Measurements from ENCODE around the gene TMEM19.
"Not testable (repeated sequence)": the region's sequence is repeated elsewhere in the genome, so short reads cannot be mapped to it uniquely, and the experiment has no call there.

TMEM19 gene

GRCh38 chr12:71685312-71685906, 473 bp upstream of the TMEM19 start:
- Histone ChIP-seq H3K4me3 (ENCODE audit: insufficient read depth, low read length, poor library complexity, severe bottlenecking) (peak overlapping the region; percentile 62), H3K9me2 (replicated peaks; ENCODE audit: insufficient read depth, low read length) (no peaks in the 10 kb centered on the region), H3K27me3 (ENCODE audit: low read length) (no peaks in the 10 kb centered on the region), H3F3A (ENCODE audit: insufficient read depth) (peaks cover 44% of the 10 kb centered on the region), H4K20me1 (ENCODE audit: low read depth, low read length) (no peaks in the 10 kb centered on the region), H3K79me2 (ENCODE audit: insufficient read depth, low read length) (peaks cover 31% of the 10 kb centered on the region; the same call in 1 of the 2 replicates), H3K27ac (ENCODE audit: low read depth, low read length) (peak overlapping the region; percentile 92), H3K9me3 (ENCODE audit: insufficient read depth, low read length) (no peaks in the 10 kb centered on the region), H2AFZ (ENCODE audit: low read depth, low read length, severe bottlenecking) (peak overlapping the region; percentile 61), H3K4me2 (ENCODE audit: low read depth, low read length, poor library complexity, severe bottlenecking) (peak overlapping the region; percentile 90), H3K9ac (ENCODE audit: low read length) (peak overlapping the region; percentile 67), H3K36me3 (ENCODE audit: low read length) (no peaks in the 10 kb centered on the region)
- TF ChIP-seq EZH2phosphoT487 (conservative IDR thresholded peaks at IDR 0.05; ENCODE audit: low read length) (no peak), CTCF (IDR thresholded peaks at IDR 0.05; ENCODE audit: insufficient read depth, low read length, poor library complexity, severe bottlenecking) (no peak)

DNA sequence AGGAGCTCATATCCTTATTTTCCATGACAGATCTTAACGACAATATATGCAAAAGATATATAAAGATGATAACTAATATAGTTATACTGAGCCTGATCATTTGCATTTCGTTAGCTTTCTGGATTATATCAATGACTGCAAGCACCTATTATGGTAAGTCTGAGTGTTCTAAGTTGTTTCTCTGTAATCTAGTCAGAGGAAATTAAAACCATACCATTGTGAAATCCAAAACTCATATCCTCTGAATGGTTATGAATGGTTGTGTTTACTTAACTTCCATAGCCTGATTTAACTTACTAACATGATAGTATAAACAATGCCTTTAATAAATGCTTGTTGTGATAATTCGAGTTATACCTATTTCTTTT, 760 bp downstream of the TMEM19 start:
- Histone ChIP-seq H3K4me2 (ENCODE audit: low read depth, low read length, poor library complexity, severe bottlenecking) (peak overlapping the region; percentile 90), H3K9me2 (replicated peaks; ENCODE audit: insufficient read depth, low read length) (no peaks in the 10 kb centered on the region), H3F3A (ENCODE audit: insufficient read depth) (peaks cover 51% of the 10 kb centered on the region), H3K36me3 (ENCODE audit: low read length) (no peaks in the 10 kb centered on the region), H3K79me2 (ENCODE audit: insufficient read depth, low read length) (peaks cover 33% of the 10 kb centered on the region; the same call in 1 of the 2 replicates), H3K9ac (ENCODE audit: low read length) (peak overlapping the region; percentile 67), H3K27ac (ENCODE audit: low read depth, low read length) (peak overlapping the region; percentile 92), H3K27me3 (ENCODE audit: low read length) (no peaks in the 10 kb centered on the region), H3K9me3 (ENCODE audit: insufficient read depth, low read length) (no peaks in the 10 kb centered on the region), H2AFZ (ENCODE audit: low read depth, low read length, severe bottlenecking) (peak overlapping the region; percentile 61), H4K20me1 (ENCODE audit: low read depth, low read length) (no peaks in the 10 kb centered on the region), H3K4me3 (ENCODE audit: insufficient read depth, low read length, poor library complexity, severe bottlenecking) (peak overlapping the region; percentile 62)
- TF ChIP-seq EZH2phosphoT487 (conservative IDR thresholded peaks at IDR 0.05; ENCODE audit: low read length): no peak
- no peak for TF ChIP-seq CTCF (IDR thresholded peaks at IDR 0.05; ENCODE audit: insufficient read depth, low read length, poor library complexity, severe bottlenecking)

DNA sequence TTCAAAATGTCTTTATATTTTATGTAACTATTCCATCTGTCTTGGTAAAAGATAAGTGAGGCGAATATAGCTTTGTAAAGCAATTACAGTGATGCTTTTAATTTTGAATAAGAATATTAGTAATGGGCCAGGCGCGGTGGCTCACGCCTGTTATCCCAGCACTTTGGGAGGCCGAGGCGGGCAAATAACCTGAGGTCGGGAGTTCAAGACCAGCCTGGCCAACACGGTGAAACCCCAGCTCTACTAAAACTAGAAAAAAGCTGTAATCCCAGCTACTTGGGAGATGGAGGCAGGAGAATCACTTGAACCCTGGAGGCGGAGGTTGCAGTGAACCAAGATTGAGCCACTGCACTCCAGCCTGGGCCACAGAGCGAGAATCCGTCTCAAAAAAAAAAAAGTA, 1.3 kb downstream of the TMEM19 start:
- peak overlapping the region; percentile 90 for H3K4me2 ChIP-seq (ENCODE audit: low read depth, low read length, poor library complexity, severe bottlenecking)
- not testable (repeated sequence) for H3K27me3 ChIP-seq (ENCODE audit: low read length); H4K20me1 ChIP-seq (ENCODE audit: low read depth, low read length); H3K36me3 ChIP-seq (ENCODE audit: low read length); H3K9me3 ChIP-seq (ENCODE audit: insufficient read depth, low read length); H2AFZ ChIP-seq (ENCODE audit: low read depth, low read length, severe bottlenecking); H3K9me2 ChIP-seq (replicated peaks; ENCODE audit: insufficient read depth, low read length)
- peak overlapping the region; percentile 67 for H3K9ac ChIP-seq (ENCODE audit: low read length)
- H3K27ac ChIP-seq (ENCODE audit: low read depth, low read length): peak overlapping the region; percentile 92
- H3K4me3 ChIP-seq (ENCODE audit: insufficient read depth, low read length, poor library complexity, severe bottlenecking): peak overlapping the region; percentile 62
- peaks cover 38% of the 10 kb centered on the region; the same call in 1 of the 2 replicates for H3K79me2 ChIP-seq (ENCODE audit: insufficient read depth, low read length)
- peaks cover 56% of the 10 kb centered on the region for H3F3A ChIP-seq (ENCODE audit: insufficient read depth)

GRCh38 chr12:71688961-71689570, 3.2 kb downstream of the TMEM19 start:
- no peaks in the 10 kb centered on the region for H3K9me3 ChIP-seq (ENCODE audit: insufficient read depth, low read length)
- H3K27ac ChIP-seq (ENCODE audit: low read depth, low read length): peak overlapping the region; percentile 92
- H3F3A ChIP-seq (ENCODE audit: insufficient read depth): peaks cover 60% of the 10 kb centered on the region
- peak overlapping the region; percentile 90 for H3K4me2 ChIP-seq (ENCODE audit: low read depth, low read length, poor library complexity, severe bottlenecking)
- TF ChIP-seq EZH2phosphoT487 (conservative IDR thresholded peaks at IDR 0.05; ENCODE audit: low read length): no peak
- no peak for TF ChIP-seq CTCF (IDR thresholded peaks at IDR 0.05; ENCODE audit: insufficient read depth, low read length, poor library complexity, severe bottlenecking)
- no peaks in the 10 kb centered on the region for H4K20me1 ChIP-seq (ENCODE audit: low read depth, low read length)
- H3K79me2 ChIP-seq (ENCODE audit: insufficient read depth, low read length): peaks cover 45% of the 10 kb centered on the region; the same call in 1 of the 2 replicates
- peak overlapping the region; percentile 62 for H3K4me3 ChIP-seq (ENCODE audit: insufficient read depth, low read length, poor library complexity, severe bottlenecking)
- H3K27me3 ChIP-seq (ENCODE audit: low read length): no peaks in the 10 kb centered on the region
- H3K9me2 ChIP-seq (replicated peaks; ENCODE audit: insufficient read depth, low read length): no peaks in the 10 kb centered on the region
- H3K9ac ChIP-seq (ENCODE audit: low read length): peak overlapping the region; percentile 67
- H3K36me3 ChIP-seq (ENCODE audit: low read length): no peaks in the 10 kb centered on the region
- H2AFZ ChIP-seq (ENCODE audit: low read depth, low read length, severe bottlenecking): no peak overlapping the region

All from SU-DHL-6 (cell line).